Stimulated activated CD4-positive, alpha-beta T cell treated with anti-CD3 and anti-CD28 coated beads, Interleukin-4, amount 100 ng/mL, for 48 hours (primary cell): Measurements from ENCODE around the gene NDUFS7.

ENCODE experiments used
- DNase-seq, 2 donors: peaks; one replicate each; pipeline ENCODE4 v3.0.0-alpha.2; 2020; ENCODE audit warnings: low read depth in 2 of 2

NDUFS7 gene

DNA sequence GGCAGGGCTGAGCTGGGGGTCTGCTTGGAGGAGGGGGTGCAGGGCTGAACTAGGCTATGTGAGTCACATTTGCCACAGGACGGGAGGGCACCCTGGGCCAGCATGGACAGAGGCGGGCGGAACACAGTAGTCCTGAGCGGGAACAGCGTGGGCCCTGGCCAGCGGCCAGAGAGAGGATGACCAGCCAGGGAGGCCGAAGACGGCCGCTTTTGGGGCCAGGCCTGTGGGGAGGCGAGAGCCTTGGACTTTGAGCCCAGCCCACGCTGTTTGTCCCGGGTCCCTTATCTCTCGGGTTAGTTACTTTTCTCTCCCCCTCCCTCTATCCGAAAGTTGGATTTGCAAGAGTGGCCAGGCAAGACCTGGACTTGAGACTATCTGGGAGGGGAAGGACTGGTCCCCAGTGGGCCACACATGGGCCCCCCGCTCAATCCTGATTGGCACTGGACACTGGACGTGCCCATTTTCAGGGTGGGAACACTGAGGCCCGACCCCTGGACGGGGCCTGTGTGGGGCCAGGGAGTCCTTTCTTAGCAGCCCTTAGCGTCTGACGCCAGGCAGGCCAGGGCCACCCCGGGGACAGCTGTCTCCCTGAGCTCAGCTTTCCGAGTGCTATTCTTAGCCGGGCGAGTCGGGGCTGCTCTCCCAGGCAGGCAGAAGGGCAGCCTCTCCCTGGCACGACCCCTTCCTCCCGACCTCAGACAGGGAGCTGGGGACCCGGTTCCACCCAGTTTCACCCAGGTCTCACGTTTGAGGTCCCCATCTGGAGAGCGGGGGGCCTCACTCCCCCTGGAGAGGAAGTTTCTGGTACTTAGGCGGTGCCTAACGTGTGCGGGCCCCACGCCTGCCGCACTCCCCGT is 16.8 kb downstream of the NDUFS7 start:
- no peak for DNase-seq

DNA sequence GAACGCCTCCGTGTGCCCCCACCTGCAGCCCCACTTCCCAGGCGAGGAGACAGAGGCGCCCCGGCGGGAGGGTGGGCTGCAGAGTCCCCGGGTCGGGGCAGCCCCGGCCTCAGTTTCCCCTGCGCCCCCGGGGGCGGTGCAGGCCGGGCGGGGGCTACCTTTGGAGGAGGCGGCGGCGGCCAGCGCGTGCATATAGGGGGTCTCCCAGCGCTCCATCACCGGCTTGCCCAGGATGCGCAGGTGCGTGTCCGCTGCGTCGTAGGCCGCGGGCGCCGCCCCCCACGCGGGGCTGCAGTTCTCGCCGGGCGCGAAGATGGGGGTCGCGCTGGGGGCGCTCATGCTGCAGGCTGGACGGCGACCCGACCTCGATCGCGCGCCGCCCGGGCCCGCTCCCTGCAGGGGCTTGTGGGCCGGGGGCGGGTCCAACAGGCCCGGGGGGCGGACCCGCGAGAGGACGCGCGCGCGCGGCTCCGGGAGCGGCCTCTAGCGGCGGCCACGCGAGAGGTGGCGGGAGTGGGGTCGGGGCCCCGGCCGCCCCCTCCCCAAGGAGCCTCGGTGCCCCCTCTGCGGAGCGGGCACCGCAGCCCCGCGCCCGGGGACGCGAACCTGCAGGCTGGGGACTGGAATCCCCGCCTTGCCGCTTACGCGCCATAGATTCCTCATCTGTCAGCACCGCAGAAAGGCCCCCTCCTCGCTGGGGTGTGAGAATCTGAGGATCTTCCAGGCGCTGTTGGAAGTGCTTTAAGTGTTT is 17.6 kb downstream of the NDUFS7 start, which contains the start of gene GAMT:
Gene GAMT, minus strand, starts transcription at position 405 of the 751 bp plus-strand sequence. Its CDS starts 66 bp downstream, at position 339.
- DNase-seq, result peak; percentile 46 to 54

DNA sequence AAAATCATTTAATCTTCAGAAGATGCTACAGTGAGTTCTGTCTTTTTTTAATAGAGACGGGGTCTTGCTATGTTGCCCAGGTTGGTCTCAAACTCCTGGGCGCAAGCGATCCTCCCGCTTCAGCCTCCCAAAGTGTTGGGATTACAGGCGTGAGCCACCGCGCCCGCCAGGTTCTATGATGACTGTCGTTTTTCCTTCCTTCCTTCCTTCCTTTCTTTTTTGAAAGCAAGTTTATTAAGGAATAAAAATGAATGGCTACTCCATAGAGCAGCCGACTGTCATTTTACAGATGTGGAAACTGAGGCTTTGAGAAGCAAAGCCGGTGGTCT is 18.1 kb downstream of the NDUFS7 start:
- no peak for DNase-seq

DNA sequence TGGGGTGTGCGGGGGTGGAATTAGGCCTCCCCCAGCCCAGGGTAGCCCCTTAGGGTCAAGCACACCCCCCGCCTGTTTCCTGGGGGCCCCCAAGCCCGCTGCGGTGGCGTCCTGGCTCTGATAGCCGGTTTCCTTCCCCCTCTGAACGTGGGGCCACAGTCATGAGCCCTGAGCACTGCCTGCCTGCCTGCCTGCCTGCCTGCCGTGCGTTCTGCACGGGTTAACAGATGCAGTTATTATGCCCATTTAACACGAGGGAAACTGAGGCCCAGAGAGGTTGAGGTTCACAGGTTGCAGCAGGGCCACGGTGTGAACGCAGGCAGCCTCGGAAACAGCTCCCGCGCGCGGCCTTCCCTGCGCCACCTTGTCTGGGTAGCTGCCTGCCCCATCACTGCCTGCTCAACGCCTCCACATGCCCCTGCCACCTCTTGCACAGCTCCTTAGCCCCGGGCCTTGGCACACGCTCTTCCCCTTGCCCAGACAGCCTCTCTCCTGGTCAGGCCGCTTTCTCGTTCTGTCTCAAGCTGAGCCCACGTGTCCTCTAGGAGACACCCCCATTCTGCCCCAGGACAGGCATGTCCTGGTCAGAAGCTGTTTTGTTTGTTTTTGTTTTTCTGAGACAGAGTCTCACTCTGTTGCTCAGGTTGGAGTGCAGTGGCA is 18.8 kb downstream of the NDUFS7 start:
- DNase-seq, result no peak

DNA sequence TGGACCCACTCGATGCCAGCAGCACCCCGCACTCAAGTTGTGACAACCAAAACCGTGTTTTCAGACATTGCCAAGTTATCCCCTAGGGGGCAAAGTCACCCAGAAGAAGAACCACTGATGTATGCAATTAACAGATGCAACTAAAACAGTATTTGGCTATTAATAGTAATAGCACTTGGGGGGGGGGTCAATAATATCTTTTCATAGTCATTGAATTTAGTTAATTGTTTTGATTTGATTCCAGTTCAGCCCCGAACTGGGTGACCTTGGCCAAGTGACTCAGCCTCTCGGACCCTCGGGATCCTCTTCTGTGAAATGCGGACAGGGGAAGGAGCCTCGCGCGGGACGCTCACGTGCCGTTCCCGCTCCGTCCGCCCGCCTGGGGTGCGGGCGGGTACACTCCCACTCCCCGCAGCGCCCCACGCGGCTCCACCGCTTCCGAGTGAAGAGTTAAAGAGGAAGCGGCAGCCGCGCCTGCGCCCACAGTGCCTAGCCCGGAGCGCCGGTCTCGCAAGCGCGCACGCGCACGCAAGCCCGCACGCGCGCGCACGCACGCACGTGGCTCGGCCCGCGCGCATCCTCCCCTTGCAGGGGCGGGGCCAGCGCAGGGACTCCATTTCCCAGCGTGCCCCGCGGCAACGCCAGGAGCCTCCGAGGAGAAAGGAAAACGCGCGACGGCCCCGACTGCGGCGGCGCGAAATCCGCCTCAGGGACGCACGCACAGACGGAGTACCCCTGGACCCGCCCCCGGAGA is 23.2 kb downstream of the NDUFS7 start:
- peak; percentile 98 for DNase-seq

DNA sequence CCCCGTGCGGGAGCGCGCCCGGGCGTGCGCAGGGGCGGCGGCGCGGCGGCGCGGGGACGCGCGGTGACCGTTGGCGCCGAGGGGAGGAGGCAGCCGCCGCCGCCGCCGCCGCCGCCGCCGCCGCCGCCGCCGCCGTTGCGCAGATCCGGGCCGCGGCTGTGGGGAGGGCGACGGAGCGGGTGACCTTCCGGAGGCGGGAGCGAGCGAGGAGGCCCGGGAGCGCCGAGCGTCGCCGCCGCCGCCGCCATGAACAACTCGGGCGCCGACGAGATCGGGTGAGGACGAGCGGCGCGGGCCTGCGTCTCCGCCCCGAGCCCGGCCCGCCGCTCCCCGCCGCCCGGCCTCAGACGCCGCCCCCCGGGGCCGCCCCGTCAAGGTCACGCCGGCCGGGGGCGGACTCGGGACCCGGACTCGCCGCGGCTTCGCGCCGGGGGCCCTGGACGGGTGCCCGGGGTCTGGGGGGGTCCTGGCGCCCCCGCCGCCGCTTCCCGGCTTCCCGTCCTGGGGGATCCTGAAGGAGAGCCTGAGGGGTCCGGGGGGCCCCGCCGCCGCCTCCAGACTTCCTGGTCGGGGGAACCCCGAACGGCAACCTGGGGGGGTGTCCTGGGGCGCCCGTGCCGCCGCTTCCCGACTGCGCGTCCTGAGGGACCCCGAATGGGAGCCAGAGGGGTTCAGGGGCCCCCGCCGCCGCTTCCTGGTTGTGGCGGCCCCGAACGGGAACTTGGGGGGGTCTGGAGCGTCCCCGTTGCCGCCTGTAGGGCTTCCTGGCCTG is 24.0 kb downstream of the NDUFS7 start, which contains the start of gene DAZAP1:
Gene DAZAP1, plus strand, starts transcription at position 59 of the 772 bp plus-strand sequence. Its CDS starts 188 bp downstream, at position 247.
- no peak for DNase-seq

DNA sequence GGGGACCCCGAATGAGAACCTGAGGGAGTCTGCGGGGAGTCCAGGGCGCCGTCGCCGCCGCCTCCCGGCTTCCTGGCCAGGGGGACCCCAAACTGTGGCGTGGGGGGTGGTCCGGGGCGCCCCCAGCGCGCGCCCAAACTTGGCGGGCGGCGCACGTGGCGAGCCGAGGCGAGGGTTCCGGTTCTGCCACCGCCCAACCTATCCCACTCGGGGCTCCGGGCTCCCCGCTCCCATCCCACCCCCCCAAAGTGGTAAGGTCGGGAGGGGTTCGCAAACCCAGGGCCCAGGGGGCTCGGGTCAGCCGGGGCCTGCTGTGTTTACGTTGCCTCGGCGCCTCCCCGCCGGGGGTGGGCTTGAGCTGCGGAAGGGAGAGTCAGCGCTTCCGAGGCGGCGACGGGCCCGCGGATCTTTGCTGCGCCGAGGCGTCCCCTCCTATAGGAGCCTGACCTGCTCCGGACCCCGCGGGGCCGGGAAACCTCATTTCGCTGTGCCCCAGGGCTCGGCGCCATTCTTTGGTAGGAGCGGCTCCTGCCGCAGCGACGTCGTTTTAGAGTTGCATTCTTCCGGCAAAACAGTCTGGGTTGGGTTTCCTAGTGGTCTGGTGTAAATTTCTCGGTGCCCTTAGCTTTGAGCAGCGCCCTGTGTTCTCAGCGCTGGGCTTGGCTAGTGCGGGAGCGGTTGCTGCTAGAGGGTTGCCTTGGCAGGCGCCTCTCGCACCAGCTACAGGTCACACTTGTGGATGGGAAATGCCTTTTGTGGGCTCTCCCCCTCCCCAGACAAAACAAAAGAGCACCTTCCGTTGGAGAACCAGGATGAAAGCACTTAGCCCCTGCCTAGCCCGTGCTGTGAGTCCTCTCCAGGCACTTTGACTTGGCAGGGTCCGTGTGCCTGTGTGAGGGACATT is 24.8 kb downstream of the NDUFS7 start:
- DNase-seq, result peak; percentile 30 to 40

DNA sequence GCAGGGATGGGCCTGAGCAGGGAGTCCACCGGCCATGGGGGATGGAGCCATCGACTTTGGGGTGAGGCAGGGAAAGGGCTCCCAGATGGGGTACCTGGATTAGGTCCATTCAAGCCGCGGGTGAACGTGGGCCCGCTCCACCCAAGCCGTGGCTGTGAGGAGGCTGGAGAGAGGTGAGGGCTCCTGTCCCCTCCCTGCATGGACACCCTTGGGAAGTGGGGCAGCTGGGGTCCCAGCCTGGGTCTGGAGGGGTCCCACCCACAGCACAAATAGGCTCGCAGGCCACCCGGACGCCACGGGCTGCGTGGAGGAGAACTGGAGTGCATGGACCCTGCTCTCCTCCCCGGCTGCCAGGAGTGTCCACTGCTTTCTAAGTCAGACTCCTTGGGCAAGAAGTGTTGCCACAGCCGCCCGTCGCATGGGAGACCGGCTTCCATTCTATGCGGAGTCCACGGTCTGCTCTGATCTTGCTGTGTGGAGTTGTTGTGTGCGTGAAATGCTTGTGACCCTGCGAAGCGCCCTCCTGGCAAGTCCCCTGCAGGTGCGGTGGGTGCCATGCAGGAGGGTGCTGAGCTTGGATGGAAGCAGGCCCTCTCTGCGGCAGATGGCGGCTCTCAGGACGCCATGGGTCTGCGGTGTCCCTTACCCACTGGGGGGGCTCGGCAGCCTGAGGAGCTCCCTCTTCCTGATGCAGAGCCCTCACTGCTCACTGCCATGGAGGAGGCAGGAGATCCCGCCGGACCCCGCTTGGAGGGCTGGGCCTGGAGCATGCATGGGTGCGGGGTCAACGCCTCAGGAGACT is 25.7 kb downstream of the NDUFS7 start:
- DNase-seq, result no peak

DNA sequence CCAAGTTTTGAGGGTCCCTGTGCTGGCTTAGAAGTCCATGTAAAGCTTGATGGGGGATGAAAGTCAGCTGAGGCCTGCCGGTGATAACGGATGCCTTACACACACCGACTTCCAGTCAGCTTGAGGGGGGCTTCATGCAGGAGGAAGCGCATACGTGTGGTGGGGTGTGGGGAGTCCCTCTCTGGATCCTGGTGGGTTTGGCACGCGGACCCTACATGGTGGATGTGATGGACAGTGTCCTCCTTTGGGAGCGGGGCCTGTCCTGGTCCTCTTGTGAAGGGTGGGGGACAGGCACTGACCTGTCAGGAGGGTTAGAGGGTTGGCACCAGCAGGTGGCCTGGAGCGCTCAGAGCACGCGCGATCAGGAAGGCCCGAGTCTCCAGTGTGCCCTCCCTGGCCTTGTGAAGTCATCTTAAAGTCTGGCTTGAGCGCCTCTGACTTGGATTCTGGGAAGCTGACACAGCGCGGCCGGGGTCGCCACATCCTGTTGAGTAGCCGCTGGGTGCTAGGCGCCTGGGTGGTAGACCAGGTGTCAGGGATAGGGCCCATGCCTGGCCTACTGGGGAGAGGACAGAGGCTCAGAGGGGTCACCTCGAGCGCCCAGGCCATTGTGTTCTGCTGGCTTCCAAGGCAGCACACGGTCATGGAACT is 26.6 kb downstream of the NDUFS7 start:
- no peak for DNase-seq

DNA sequence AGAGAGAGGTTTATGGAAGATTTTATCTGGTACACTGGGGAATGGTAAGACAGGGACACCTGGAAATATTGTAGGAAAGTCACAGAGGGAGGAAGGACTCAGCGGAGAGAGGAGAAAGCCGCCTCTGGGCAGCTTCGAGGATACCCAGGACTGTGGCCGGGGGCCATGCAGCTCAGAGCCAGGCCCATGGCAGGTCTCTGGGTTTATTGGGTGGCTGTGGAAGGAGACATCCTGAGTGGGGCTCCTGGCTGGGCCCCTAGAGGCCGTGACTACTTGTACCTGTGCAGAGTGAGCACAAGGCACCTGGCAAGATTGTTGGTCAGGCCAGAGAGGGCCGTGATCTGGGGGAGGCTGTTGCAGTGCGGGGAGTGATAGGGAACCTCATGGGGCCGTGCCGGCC is 27.1 kb downstream of the NDUFS7 start:
- no peak for DNase-seq

DNA sequence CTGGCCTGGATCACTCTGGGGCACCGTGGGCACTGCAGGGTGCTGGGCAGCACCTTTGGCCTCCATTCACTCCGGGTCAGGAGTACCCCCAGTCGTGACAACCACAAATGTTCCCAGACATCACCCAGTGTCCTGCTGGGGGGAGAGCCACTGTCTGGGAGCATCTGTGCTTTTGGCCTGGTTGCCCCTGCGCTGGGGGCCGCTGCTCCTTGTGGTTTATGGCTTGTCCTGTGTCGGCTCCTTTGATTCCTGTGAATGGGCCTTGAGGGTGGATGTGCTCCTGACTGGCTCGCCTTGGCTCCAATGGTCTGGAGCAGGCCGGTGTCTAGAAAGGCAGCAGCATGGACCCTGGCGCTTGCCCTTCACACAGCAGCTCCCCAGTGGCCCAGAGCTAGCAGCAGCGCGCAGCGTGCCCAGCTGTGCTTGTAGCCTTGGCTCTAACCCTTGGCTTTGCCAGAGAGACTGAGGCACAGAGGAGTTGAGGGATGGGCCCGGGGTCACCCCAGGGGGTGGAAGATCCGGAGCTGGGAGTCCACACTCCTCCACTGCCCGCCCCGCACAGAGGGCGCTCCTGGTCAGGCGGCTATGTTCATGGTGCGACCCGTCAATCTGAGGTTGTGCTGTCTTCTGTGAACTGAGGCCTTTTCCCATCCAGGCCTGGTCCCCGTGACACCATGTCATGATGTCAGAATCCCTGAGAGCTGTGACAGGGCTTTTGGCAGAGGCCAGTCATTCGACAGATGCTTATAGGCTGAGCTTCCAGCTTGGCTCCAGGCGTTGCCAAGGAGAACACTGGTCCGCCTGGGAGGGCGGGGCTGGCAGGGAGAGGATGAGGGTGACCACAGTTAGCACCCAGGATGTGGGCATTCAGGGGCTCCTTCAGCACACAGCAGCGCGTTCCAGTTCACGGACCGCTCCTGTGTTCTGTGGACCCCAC is 27.8 kb downstream of the NDUFS7 start:
- DNase-seq, result no peak

DNA sequence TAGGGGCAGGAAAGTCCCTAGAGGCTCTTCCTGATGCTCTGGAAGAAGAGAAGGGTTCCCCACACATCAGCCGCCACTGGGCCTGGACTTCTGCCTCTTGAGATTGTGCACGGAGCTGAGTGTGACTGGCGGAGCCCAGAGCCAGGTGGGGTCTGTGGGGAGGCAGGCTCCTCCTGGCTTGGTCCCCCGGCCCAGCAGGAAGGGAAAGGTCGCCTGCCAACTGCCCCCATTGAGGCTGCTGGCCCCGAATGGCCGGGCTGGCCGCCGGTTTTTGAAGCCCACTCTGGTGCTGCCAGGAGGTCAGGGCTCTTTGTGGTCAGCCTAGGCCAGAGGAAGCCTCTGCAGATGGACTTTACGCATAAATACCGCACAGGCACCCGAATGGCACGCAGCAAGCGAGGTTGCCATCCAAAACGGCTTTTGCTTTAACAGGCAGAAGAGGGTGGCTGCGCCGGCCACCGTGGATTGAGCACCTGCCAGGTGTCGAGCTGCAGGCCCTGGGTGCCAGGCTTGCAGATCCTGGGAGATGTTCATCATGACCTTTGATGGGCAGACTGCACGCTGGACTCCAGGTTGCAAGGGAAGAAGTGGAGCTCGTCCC is 28.7 kb downstream of the NDUFS7 start:
- no peak for DNase-seq

DNA sequence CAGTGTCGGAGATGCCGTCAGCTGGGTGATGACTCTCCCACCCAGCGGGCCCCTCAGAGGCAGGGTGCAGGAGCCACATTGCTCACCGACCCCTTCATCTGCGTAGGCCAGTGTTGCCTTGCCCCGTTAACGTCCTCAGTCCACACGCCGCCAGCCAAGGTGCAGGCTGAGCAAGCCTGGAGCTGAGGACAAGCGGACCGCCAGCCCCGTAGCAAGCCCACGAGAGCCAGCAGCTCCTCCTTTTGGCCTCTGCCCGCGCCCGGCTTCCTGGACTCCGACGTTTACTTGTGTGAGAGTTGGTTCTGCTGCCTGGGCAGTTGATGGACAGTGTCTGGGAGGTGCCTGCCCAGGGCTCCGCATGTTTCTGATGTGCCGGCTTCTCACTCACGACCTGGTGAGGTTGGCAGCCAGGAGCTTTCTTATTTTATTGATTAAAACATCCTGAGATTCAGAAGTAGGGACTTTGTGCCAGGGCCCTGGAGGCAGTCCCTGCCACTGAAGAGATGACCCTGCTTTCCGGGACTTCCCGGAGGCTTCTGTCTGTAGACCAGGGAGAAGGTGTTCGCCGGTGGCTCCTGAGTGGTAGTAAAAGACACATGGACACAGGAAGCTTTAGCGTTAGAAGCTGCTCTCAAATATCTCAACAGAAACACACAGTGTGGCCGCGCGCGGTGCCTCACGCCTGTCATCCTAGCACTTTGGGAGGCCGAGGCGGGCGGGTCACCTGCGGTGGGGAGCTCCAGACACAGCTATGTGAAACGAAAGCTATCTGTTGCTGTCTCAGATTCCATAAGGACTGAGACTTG is 29.5 kb downstream of the NDUFS7 start:
- DNase-seq, result no peak

DNA sequence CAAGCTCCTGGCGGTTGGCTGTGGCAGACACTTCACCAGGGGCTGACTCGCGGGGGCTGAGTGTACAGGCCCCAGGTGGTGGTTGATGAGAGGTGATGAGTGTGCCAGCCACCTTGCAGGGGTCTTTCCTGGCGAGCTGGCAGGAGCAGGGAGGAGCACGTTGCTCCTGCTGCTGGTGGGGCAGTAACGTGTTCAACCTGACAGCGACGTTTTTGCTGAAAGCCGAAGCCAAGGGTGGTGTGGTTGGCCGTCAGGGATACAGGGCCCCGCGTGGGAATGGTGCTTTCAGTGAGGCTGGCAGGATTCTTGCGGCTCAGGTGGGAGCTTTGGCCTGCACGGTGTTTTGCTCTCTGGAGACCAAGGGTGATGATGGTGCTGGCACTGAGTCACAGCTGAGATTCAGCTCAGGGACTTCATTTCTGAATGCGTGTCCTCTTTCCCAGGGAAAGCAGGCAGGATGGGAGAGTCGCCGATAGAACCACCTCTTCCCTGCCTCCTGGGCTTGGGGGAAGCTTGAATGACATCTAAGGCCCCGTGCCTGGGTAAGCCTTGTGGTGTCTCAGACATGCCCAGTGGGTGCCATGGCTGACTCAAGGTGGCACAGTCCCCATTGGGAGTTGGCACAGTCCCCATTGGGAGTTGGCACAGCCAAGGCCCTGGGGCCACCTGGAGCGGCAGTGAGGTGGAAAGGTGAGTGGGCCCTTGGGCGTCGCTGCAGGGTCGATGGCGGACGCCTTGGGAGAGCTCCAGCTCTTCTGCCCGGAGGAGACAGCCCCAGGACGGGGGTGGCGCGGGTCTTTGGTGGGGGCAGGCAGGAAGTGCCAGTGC is 32.5 kb downstream of the NDUFS7 start:
- no peak for DNase-seq

DNA sequence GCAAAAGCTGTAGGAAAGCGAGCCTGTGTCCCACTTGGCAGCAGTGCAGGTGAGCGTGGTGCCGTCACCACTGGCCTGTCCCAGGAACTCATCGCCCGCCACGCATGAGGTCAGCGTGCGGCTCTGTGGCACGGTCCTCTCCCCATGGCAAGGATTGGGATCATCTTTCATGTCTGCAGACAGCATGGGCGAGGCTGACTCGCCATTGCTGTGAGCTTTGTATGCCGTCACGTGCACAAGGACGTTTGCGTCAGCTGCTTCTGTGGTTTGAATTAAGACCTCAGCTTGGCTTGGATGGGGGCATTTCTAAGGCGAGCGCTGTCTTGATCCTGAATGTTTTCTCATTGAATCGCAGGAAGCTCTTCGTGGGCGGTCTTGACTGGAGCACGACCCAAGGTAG is 33.4 kb downstream of the NDUFS7 start:
- no peak for DNase-seq
